Measurements from ENCODE around the gene CFAP74.

CFAP74 gene

DNA sequence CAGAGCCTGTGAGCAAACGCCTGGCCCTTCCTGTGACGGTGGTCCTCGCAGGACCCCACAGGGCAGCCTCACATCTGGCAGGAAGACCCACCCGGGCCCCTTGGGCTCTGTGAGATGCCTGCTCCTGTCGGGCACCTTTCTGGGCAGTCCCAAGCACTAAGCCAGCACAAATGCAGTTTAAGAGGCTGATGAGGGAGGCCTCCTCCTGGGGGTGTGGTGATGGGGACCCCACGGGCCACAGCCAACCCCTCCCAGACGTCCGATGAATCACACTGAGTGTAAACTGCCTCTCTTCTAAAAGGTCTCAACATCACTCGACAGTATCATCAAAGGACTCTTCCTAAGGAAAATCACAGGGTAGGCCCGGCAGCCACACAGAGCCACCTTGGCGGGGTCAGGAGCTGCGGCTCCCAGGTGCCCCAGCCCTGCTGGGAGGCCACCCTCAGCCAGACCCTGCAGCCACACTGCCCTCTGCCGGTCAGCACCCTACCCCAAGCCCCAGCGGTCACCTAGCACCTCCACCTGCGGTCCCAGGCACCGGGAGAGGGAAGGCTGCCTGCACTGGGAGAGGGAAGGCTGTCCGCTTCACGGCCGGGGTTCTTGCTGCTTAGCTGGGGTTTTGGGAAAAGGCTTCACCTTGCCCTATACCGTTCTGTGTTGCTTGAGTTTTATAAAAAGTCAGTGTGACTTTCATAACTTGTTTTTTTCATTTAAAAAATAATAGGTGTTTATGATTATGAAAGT lies 42.8 kb upstream of the CFAP74 start (continued):
- TF ChIP-seq, protein P1, sequence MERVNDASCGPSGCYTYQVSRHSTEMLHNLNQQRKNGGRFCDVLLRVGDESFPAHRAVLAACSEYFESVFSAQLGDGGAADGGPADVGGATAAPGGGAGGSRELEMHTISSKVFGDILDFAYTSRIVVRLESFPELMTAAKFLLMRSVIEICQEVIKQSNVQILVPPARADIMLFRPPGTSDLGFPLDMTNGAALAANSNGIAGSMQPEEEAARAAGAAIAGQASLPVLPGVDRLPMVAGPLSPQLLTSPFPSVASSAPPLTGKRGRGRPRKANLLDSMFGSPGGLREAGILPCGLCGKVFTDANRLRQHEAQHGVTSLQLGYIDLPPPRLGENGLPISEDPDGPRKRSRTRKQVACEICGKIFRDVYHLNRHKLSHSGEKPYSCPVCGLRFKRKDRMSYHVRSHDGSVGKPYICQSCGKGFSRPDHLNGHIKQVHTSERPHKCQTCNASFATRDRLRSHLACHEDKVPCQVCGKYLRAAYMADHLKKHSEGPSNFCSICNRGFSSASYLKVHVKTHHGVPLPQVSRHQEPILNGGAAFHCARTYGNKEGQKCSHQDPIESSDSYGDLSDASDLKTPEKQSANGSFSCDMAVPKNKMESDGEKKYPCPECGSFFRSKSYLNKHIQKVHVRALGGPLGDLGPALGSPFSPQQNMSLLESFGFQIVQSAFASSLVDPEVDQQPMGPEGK (tag by site-specific recombination; IDR thresholded peaks at IDR 0.05) = peak; percentile 68
- TF ChIP-seq ZFP69B (tag by site-specific recombination; IDR thresholded peaks at IDR 0.05) (no peak), ZNF626 (tag by site-specific recombination; IDR thresholded peaks at IDR 0.05) (no peak), ZNF654 (tag by site-specific recombination; IDR thresholded peaks at IDR 0.05; ENCODE audit: low read depth) (no peak; the same call in none of the 2 replicates), ZNF324 (tag by site-specific recombination; IDR thresholded peaks at IDR 0.05) (no peak), GLIS2 (tag by site-specific recombination; IDR thresholded peaks at IDR 0.05) (peak; percentile 79), ZNF214 (tag by site-specific recombination; IDR thresholded peaks at IDR 0.05; ENCODE audit: borderline replicate concordance) (no peak), ZNF350 (tag by site-specific recombination; IDR thresholded peaks at IDR 0.05) (no peak), ZNF140 (tag by site-specific recombination; IDR thresholded peaks at IDR 0.05) (no peak), ZNF677 (tag by site-specific recombination; IDR thresholded peaks at IDR 0.05) (no peak), ZNF311 (tag by site-specific recombination; IDR thresholded peaks at IDR 0.05; ENCODE audit: borderline replicate concordance) (no peak), KLF16 (tag by site-specific recombination; IDR thresholded peaks at IDR 0.05) (no peak), ZNF341 (tag by site-specific recombination; IDR thresholded peaks at IDR 0.05; ENCODE audit: low read depth) (no peak), ZNF404 (tag by site-specific recombination; IDR thresholded peaks at IDR 0.05) (no peak), ZNF292 (tag by site-specific recombination; IDR thresholded peaks at IDR 0.05; ENCODE audit: borderline replicate concordance, low read depth) (no peak), ZNF184 (tag by site-specific recombination; IDR thresholded peaks at IDR 0.05) (no peak), GFI1B (tag by site-specific recombination; IDR thresholded peaks at IDR 0.05) (no peak), SCRT1 (tag by site-specific recombination; IDR thresholded peaks at IDR 0.05; ENCODE audit: borderline replicate concordance) (no peak), ZNF530 (tag by site-specific recombination; IDR thresholded peaks at IDR 0.05; ENCODE audit: low read depth) (no peak), REPIN1 (tag by site-specific recombination; IDR thresholded peaks at IDR 0.05; ENCODE audit: low read depth) (no peak), ZNF223 (tag by site-specific recombination; IDR thresholded peaks at IDR 0.05) (no peak), BCL11B (tag by site-specific recombination; IDR thresholded peaks at IDR 0.05; ENCODE audit: low read depth) (no peak), ZNF660 (tag by site-specific recombination; IDR thresholded peaks at IDR 0.05) (no peak), SALL2 (tag by site-specific recombination; IDR thresholded peaks at IDR 0.05; ENCODE audit: borderline replicate concordance) (no peak), ZBTB8A (tag by site-specific recombination; IDR thresholded peaks at IDR 0.05) (no peak), ZNF16 (tag by site-specific recombination; IDR thresholded peaks at IDR 0.05; ENCODE audit: low read depth) (no peak), ZNF621 (tag by site-specific recombination; IDR thresholded peaks at IDR 0.05) (no peak), ZNF433 (tag by site-specific recombination; IDR thresholded peaks at IDR 0.05; ENCODE audit: low read depth) (no peak)
- TF ChIP-seq, protein P2, sequence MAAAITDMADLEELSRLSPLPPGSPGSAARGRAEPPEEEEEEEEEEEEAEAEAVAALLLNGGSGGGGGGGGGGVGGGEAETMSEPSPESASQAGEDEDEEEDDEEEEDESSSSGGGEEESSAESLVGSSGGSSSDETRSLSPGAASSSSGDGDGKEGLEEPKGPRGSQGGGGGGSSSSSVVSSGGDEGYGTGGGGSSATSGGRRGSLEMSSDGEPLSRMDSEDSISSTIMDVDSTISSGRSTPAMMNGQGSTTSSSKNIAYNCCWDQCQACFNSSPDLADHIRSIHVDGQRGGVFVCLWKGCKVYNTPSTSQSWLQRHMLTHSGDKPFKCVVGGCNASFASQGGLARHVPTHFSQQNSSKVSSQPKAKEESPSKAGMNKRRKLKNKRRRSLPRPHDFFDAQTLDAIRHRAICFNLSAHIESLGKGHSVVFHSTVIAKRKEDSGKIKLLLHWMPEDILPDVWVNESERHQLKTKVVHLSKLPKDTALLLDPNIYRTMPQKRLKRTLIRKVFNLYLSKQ (tag by site-specific recombination; IDR thresholded peaks at IDR 0.05; ENCODE audit: borderline replicate concordance) = no peak
- TF ChIP-seq, protein P3, sequence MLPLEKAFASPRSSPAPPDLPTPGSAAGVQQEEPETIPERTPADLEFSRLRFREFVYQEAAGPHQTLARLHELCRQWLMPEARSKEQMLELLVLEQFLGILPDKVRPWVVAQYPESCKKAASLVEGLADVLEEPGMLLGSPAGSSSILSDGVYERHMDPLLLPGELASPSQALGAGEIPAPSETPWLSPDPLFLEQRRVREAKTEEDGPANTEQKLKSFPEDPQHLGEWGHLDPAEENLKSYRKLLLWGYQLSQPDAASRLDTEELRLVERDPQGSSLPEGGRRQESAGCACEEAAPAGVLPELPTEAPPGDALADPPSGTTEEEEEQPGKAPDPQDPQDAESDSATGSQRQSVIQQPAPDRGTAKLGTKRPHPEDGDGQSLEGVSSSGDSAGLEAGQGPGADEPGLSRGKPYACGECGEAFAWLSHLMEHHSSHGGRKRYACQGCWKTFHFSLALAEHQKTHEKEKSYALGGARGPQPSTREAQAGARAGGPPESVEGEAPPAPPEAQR (tag by site-specific recombination; IDR thresholded peaks at IDR 0.05) = no peak
- TF ChIP-seq, protein P4, sequence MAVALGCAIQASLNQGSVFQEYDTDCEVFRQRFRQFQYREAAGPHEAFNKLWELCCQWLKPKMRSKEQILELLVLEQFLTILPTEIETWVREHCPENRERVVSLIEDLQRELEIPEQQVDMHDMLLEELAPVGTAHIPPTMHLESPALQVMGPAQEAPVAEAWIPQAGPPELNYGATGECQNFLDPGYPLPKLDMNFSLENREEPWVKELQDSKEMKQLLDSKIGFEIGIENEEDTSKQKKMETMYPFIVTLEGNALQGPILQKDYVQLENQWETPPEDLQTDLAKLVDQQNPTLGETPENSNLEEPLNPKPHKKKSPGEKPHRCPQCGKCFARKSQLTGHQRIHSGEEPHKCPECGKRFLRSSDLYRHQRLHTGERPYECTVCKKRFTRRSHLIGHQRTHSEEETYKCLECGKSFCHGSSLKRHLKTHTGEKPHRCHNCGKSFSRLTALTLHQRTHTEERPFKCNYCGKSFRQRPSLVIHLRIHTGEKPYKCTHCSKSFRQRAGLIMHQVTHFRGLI (tag by site-specific recombination; IDR thresholded peaks at IDR 0.05) = no peak
- TF ChIP-seq, protein P5, sequence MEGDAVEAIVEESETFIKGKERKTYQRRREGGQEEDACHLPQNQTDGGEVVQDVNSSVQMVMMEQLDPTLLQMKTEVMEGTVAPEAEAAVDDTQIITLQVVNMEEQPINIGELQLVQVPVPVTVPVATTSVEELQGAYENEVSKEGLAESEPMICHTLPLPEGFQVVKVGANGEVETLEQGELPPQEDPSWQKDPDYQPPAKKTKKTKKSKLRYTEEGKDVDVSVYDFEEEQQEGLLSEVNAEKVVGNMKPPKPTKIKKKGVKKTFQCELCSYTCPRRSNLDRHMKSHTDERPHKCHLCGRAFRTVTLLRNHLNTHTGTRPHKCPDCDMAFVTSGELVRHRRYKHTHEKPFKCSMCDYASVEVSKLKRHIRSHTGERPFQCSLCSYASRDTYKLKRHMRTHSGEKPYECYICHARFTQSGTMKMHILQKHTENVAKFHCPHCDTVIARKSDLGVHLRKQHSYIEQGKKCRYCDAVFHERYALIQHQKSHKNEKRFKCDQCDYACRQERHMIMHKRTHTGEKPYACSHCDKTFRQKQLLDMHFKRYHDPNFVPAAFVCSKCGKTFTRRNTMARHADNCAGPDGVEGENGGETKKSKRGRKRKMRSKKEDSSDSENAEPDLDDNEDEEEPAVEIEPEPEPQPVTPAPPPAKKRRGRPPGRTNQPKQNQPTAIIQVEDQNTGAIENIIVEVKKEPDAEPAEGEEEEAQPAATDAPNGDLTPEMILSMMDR (tag by site-specific recombination; IDR thresholded peaks at IDR 0.05) = peak; percentile 79
- TF ChIP-seq, protein P6, sequence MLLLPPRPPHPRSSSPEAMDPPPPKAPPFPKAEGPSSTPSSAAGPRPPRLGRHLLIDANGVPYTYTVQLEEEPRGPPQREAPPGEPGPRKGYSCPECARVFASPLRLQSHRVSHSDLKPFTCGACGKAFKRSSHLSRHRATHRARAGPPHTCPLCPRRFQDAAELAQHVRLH (tag by site-specific recombination; IDR thresholded peaks at IDR 0.05) = no peak
